ENCODE results near the gene NID2.

Gene NID2

DNA sequence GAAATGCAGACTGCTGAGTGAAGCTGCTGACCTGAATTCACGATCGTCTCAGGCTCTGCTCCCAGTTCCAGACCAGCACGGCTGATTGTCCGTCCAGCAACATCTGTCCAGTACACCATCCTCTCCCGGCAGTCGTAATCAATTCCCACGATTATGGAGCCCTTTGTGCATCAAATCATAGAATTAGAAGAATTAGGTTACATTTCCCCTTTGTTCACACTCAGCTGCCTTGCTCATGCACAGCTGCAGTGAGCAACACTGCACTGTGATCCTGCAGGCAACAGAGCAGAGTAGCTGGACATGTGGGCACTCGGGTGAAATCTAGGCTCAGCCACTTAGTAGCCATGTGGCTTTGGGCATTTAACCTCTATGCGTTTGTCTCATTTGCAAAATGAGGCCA is 57.3 kb downstream of the NID2 start:
- Histone ChIP-seq H2AFZ (ENCODE audit: low read depth, low read length) (no peak overlapping the region), H3K4me1 (ENCODE audit: low read length) (no peaks in the 10 kb centered on the region; the same call in 1 of the 2 replicates), H3K27me3 (ENCODE audit: low read depth, low read length) (no peaks in the 10 kb centered on the region), H3K4me3 (ENCODE audit: low read length) (no peak overlapping the region), H3K9ac (ENCODE audit: low read length) (no peak overlapping the region), H3K36me3 (replicated peaks; ENCODE audit: low read depth, low read length) (peaks cover 48% of the 10 kb centered on the region), H3K4me2 (ENCODE audit: low read length) (no peak overlapping the region), H3K9me3 (ENCODE audit: insufficient read depth, low read length) (no peaks in the 10 kb centered on the region), H3K27ac (ENCODE audit: low read length) (no peak overlapping the region), H3K79me2 (ENCODE audit: low read length) (no peaks in the 10 kb centered on the region), H4K20me1 (ENCODE audit: insufficient read depth, low read length) (no peaks in the 10 kb centered on the region)
- TF ChIP-seq, protein P1, sequence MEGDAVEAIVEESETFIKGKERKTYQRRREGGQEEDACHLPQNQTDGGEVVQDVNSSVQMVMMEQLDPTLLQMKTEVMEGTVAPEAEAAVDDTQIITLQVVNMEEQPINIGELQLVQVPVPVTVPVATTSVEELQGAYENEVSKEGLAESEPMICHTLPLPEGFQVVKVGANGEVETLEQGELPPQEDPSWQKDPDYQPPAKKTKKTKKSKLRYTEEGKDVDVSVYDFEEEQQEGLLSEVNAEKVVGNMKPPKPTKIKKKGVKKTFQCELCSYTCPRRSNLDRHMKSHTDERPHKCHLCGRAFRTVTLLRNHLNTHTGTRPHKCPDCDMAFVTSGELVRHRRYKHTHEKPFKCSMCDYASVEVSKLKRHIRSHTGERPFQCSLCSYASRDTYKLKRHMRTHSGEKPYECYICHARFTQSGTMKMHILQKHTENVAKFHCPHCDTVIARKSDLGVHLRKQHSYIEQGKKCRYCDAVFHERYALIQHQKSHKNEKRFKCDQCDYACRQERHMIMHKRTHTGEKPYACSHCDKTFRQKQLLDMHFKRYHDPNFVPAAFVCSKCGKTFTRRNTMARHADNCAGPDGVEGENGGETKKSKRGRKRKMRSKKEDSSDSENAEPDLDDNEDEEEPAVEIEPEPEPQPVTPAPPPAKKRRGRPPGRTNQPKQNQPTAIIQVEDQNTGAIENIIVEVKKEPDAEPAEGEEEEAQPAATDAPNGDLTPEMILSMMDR (IDR thresholded peaks at IDR 0.05; ENCODE audit: low read depth, low read length), result no peak

DNA sequence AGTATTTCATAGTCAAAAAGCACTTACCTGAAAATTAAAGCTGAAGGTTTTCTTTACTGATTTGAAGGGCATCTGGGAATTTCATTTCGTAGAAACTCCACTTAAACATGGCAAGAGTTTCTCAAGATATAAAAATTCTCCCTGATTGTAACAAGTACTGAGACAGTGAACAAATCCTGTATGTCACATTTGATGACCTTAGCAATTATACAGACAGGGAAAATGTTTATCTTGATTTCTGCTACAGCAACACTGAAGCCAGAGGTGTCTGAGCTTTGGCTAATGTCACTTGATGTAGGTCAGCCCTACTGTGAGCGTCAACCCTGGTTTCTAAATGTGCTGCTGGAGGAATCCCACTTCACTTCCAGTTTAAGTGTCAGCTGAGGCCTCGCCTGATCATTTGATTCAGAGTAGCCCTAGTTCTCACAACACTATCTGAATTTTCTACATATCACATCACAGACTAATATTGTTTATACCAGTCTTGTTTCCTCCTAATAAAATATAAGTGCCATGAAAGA is 58.6 kb downstream of the NID2 start:
- Histone ChIP-seq H3K27me3 (ENCODE audit: low read depth, low read length) (no peaks in the 10 kb centered on the region), H3K4me2 (ENCODE audit: low read length) (no peak overlapping the region), H4K20me1 (ENCODE audit: insufficient read depth, low read length) (no peaks in the 10 kb centered on the region), H3K79me2 (ENCODE audit: low read length) (no peaks in the 10 kb centered on the region), H3K27ac (ENCODE audit: low read length) (no peak overlapping the region), H3K36me3 (replicated peaks; ENCODE audit: low read depth, low read length) (peaks cover 60% of the 10 kb centered on the region), H3K4me3 (ENCODE audit: low read length) (no peak overlapping the region), H3K4me1 (ENCODE audit: low read length) (no peaks in the 10 kb centered on the region; the same call in 1 of the 2 replicates), H3K9me3 (ENCODE audit: insufficient read depth, low read length) (no peaks in the 10 kb centered on the region), H2AFZ (ENCODE audit: low read depth, low read length) (no peak overlapping the region), H3K9ac (ENCODE audit: low read length) (no peak overlapping the region)
- TF ChIP-seq, protein P1 (IDR thresholded peaks at IDR 0.05; ENCODE audit: low read depth, low read length), result no peak
- no peak for TF ChIP-seq EZH2phosphoT487 (IDR thresholded peaks at IDR 0.05; ENCODE audit: low read depth)

DNA sequence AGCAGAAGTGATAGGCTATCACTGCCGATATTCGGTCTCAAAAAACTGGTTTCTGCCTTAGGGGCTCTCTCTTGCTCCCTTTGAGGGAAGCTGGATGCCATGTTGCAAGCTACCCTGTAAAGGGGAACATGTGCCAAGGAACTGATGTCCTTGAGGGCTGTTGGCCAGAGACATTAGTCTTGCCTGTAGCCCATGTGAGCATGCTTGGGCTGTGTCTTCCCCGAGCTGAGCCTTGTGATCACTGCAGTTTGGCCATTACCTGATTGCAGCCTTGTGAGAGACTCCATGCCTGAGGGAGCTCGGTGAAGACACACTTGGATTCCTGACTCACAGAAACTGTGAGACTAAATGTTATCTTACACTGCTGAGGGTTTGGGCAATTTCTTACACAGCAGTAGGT is 60.7 kb downstream of the NID2 start:
- Histone ChIP-seq H4K20me1 (ENCODE audit: insufficient read depth, low read length) (no peaks in the 10 kb centered on the region), H3K27ac (ENCODE audit: low read length) (no peak overlapping the region), H3K4me2 (ENCODE audit: low read length) (no peak overlapping the region), H3K79me2 (ENCODE audit: low read length) (no peaks in the 10 kb centered on the region), H3K9ac (ENCODE audit: low read length) (no peak overlapping the region), H3K9me3 (ENCODE audit: insufficient read depth, low read length) (no peaks in the 10 kb centered on the region), H3K36me3 (replicated peaks; ENCODE audit: low read depth, low read length) (peaks cover 74% of the 10 kb centered on the region), H3K4me1 (ENCODE audit: low read length) (no peaks in the 10 kb centered on the region; the same call in 1 of the 2 replicates), H2AFZ (ENCODE audit: low read depth, low read length) (no peak overlapping the region), H3K27me3 (ENCODE audit: low read depth, low read length) (no peaks in the 10 kb centered on the region), H3K4me3 (ENCODE audit: low read length) (no peak overlapping the region)
- TF ChIP-seq, protein P1 (IDR thresholded peaks at IDR 0.05; ENCODE audit: low read depth, low read length), result no peak
- TF ChIP-seq EZH2phosphoT487 (IDR thresholded peaks at IDR 0.05; ENCODE audit: low read depth), result no peak

DNA sequence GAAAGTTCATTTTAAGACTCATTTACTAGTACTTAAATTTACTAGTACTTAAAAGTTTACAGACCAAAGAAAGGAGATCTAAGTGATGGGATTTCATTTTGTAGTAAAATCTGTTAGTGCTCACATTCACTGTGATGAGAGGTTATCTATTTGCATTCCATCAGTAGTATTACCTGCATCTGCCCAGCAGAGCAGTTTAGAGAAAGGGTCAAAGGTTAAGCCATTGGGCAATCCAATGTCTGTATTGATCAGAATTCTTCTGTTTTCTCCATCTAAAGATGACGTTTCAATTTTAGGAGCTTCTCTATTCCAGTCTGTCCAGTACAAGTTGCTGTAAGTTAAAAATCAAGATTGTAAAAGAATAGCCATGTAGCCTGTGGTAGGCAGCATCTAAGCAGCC is 61.2 kb downstream of the NID2 start:
- Histone ChIP-seq H3K4me3 (ENCODE audit: low read length) (no peak overlapping the region), H3K9me3 (ENCODE audit: insufficient read depth, low read length) (no peaks in the 10 kb centered on the region), H3K4me1 (ENCODE audit: low read length) (no peaks in the 10 kb centered on the region; the same call in 1 of the 2 replicates), H4K20me1 (ENCODE audit: insufficient read depth, low read length) (no peaks in the 10 kb centered on the region), H3K36me3 (replicated peaks; ENCODE audit: low read depth, low read length) (peaks cover 78% of the 10 kb centered on the region), H3K4me2 (ENCODE audit: low read length) (no peak overlapping the region), H3K27ac (ENCODE audit: low read length) (no peak overlapping the region), H3K27me3 (ENCODE audit: low read depth, low read length) (no peaks in the 10 kb centered on the region), H3K9ac (ENCODE audit: low read length) (no peak overlapping the region), H2AFZ (ENCODE audit: low read depth, low read length) (no peak overlapping the region), H3K79me2 (ENCODE audit: low read length) (no peaks in the 10 kb centered on the region)
- TF ChIP-seq, protein P1 (IDR thresholded peaks at IDR 0.05; ENCODE audit: low read depth, low read length), result no peak
- no peak for TF ChIP-seq EZH2phosphoT487 (IDR thresholded peaks at IDR 0.05; ENCODE audit: low read depth)
